HG03159 (cell line): ENCODE measurements around the gene NUP210L.

ENCODE experiments used
- ATAC-seq: cut with Tn5 transposase; IDR thresholded peaks from one replicate; pipeline ENCODE4 v1.9.1; 2021; ENCODE audit warnings: mild to moderate bottlenecking, moderate library complexity; ENCODE audit not compliant: unreplicated experiment

The NUP210L gene

DNA sequence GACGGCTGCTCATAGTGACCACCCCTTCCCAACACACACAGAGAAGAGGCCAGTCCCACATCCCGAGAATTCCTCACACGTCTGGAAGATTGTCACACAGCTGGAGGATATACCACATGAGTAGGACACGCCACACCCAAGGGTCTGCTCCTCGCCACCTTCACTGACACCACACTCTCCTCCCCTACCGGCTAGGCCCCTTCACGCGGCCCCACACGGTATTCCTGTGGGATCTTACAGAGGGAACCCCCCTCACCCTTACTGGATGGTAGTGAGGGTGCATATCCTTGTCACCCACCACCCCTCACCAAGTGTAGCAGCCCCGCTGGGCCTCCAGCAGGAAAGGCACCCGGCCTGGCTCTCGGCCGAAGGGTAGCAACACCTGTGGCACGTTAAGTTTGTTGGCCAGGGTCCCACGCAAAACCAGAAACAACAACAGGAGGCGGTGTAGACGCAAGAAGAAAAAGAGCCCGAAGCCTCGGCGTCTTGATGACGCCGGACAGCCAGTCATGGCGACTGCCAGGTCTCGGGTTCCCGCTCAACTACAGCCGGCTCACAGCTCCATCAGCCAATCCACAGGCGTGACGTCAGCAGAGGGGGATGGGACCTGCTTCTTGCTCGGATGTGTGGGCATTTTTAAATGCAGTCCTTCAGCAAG lies at the start of gene NUP210L:
Gene NUP210L (minus strand): TSS at position 540 of the 658 bp plus-strand sequence.
- no peak for ATAC-seq

DNA sequence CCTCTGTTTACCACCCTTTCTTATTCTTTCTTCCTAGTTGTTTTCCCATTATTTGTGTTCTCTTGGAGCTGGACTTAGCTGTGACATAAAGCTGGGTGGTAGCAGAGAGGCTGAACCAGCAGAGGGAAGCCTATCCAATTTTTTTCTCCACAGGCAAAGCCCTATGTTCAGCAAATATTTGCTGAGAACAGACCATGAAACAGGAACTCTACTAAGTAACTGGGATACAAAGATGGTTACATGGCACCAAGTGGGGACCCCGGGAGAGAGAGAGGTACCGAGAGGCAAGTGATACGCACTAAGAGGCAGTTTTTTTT lies 44.6 kb upstream of the NUP210L start:
- ATAC-seq, result no peak

DNA sequence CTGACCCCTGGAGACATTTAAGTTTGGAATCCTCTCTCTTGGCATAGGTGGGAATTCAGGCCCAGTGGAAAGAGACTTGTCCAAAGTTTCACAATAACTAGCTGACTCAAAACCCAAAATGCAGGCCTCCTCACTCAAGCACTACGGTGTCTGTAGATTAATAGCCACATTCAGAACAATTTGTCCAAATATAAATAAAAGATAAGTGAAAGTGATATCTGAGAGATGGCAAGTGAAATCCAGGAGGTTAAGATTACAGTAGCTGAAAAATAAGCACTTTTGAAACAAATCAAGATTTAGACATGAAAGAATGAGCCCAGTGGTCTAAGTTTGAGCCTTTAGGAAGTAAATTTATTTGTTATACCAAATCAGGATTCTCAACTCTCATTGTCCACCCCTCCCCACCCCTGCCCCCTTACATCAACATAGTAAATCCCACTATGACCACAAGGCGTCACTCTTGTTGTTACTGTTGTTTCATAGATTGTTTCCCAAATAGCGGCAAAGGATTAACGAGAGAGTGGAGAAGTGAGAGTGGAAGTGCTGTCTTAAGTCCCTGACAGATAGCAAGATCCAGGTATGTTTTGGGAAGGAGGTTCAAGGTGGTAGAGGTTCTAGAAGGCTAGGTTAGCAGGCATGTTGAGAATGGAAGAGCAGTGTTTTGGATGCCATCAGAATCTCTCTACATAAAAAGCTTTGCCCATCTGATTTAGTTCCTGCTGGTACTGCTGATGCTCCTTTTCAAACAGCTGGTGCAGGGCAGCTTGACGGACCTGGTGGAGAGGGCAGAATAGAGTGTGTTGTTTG lies 44.1 kb upstream of the NUP210L start:
- no peak for ATAC-seq

DNA sequence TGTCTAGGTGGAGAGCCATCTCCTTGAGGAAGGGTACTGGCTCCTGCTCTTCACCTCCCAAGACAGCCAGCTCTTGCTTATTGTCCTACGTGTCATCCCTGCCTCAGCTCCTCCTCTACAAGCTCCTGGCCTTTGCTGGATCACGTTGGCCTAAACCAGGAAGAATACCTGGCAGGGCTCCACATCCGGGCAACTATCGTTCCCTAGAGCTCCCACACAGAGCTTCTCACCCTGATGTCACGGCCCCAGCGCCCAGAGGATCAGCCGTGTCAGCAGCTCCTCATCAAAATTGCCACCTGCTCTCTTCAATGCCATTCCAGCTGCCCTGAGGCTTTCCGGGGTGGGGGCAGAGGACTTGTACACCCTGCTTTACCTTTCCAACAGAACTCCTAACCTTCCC lies 38.9 kb upstream of the NUP210L start:
- no peak for ATAC-seq

DNA sequence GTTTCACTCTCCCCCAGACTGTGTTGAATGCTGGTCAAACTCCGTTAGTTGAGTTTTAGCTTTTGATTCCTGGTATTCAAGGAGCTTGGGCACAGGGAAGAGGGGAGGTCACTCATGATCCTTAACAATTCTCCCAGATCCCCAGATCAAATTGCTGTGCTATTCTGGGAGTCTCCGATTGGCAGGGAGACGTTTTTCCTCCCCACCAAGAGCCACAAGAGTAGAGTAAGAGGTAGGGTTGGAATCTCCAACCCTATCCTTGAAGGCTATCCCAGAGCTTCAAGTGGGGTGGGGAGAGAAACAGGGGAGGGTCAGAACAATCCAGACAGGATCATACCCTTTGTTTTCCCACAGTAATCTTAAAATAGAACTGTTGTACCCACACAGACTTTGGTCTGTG lies 37.6 kb upstream of the NUP210L start:
- ATAC-seq, result no peak

DNA sequence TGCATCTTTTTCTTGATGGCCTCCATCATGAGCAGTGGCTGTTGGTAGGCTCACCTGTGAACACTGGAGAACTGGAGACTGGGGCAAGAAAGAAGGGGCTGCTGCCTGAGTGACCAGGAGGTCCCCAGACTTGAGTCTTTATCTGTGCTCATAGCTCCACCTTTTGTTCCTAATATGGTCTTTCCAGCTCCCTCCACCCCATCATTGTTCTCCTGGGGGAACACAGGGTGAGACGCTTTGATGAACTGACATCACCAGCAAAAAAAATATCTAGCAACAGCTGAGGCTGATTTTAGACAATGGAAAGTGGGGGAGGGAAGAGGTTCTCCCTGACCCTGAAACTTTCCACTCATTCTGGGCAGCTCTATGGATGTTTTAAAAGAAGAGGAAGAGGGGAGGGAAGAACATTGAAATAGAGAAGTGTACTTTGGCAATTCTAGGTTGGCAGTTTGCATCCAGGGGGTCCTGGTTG lies 37.2 kb upstream of the NUP210L start, which contains the start of gene TPM3:
Gene TPM3 (minus strand): TSS at position 111 of the 472 bp plus-strand sequence. CDS start 82 bp downstream, at position 29.
- ATAC-seq, result no peak

DNA sequence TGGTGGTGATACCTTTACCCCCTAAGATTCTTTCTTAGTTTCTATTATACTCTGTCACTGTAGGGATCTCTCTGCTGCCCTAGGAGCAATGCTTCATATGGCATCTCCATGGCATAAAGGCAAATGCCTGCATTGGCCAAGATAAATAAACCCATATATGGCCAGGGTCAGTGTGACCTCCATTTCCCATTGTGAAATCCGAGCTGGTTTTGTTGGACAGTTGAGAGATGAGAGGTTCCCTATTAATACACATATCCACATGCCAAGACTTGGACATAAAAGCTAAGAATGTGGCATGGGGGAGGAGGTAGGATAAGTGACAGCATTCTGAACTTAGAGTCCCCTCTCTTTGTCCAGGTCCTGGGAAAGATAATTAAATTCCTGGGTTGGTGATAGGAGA lies 35.7 kb upstream of the NUP210L start:
- no peak for ATAC-seq

DNA sequence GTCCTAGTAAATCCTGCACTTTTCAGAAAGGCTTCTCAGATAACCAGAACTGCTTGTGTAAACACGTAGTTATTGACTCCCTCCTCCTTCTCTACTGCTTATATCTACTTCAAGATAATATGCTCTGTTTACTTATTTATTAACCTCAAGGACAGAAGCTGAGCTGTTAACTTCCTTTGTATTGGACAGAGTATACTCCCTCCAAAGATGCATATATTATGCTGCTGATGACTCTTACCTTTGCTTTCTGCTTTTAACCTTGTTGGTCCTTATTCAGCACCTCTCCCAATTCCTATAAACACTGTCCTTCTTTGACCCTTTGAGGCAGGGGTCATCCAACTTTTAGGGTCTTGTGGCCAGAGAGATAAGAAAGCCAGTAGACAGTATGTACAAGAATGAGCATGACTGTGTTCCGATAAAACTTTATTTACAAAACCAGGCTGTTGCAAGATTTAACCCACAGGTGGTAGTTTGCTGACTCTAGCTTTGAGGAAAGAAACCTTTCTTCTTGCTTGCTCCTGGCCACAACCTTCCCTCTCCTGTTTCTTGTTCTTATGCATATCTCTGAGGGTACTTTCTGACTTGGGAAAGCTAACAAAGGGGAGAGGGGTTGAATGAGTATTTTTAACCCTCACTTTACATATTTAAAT lies 32.1 kb upstream of the NUP210L start:
- ATAC-seq, result no peak

DNA sequence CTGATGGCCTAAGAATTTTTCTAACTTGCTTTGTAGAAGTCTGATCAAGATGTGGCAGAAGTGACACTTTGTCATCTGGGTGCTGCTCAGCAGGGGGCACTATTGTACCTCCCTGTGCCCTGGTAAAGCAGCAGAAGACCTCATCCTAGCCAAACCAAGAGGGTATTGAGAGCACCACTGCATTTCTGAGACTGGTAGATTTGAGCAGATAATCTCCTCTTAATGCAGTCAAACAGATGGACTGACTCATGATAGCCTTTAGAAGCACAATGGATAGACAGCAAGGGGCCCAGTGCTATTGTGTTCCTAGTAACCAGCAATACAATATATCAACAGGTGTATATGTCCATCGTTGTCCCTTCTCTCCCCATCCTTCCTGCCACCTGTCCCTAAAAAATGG lies 31.3 kb upstream of the NUP210L start:
- no peak for ATAC-seq

GRCh38 chr1:154183046-154183915 lies 28.4 kb upstream of the NUP210L start:
- peak; percentile 73 for ATAC-seq

GRCh38 chr1:154182344-154183045 lies 27.6 kb upstream of the NUP210L start:
- peak; percentile 32 for ATAC-seq

- ATAC-seq, result no peak
Observed at GRCh38 chr1:154181944-154182343, 27.1 kb upstream of the NUP210L start.

DNA sequence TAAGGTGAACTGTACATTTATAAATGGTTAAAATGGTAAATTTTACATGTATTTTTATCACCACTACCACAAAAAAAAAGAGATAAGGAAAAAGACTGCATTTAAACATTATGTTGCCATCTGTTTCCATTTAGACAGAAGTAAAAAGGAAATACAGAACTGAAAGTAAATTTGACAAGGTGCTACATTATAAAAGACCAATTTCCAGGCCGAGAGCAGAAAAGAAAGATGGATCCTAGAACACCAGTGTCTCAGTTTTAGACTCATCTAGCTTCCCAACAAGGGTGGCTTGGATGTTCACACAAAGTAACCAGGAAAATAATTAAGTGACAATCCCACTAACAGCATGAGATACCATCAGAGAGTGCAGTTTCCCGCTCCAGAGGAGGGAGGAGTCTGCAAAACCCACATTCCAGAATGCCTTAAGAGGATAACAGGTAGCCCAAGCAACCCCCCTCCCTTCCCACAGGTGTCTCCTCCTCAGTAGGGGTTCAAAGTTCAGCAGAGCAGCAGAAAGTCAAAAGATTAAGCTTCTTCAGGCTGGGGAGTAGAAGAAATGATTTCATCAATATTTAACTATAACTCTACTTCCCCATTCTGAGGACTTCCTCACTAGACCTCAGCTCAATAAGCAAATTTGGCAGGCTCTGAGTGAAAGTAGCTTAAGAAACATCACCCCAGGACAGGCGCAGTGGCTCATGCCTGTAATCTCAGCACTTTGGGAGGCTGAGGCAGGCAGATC lies 25.2 kb upstream of the NUP210L start:
- ATAC-seq, result peak; percentile 36

DNA sequence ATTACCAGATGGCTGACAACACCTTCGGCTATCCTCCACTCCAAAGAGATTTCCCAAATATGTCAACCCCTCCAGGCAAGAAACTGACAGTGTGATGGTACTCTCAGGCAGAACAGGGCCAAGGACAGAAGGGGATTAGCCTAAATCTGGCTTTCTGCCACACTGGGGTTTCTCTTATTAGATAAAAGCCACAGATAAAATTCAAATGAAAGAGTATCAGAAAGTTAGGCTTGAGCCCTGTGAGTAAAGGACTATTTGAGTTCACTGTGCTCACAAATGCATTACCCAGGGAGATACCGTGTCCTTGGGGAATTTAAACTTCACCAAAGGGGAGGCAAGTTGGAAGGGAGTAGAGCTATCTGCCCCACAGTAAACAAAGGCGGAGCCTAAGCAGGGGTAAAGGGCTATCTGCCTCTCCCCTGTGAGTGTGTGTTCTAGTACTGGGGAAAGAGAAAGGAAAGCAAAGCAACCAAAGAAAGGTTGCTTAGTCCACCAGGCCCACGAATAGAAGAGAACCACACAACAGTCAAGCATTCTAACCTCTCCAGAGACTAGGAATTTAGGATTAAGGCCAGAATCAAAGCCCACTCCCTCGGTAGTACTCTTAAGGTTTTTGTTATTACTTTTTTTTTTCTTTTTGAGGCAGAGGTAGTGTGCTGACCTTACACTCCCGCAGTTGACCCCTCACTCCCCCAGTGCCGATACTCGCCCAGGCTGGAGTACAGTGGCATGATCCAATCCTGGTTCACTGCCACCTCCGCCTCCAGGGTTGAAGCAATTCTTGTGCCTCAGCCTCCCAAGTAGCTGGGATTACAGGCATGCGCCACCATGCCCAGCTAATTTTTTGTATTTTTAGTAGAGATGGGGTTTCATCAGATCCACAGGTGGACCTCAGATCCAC lies 24.3 kb upstream of the NUP210L start:
- no peak for ATAC-seq

GRCh38 chr1:154178013-154178412 lies 23.1 kb upstream of the NUP210L start:
- no peak for ATAC-seq

DNA sequence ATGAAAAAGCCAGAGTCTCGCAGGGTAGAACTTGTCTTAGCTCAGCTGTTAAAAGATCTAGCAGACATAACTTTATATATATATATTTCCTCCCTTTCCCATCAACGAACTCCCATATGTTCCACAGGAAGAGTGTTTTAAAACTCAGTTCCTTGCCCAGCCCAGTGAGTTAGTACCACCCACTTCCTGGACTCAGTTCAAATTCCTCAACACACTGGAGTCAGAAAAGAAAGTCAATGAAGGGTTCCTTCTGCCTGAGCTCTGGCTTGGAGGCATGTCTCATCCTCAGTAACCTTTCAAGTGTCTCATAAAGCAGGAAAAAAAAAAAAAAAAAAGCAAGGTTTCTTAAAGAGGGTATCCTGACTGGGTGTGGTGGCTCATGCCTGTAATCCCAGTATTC lies 21.5 kb upstream of the NUP210L start:
- ATAC-seq, result no peak

DNA sequence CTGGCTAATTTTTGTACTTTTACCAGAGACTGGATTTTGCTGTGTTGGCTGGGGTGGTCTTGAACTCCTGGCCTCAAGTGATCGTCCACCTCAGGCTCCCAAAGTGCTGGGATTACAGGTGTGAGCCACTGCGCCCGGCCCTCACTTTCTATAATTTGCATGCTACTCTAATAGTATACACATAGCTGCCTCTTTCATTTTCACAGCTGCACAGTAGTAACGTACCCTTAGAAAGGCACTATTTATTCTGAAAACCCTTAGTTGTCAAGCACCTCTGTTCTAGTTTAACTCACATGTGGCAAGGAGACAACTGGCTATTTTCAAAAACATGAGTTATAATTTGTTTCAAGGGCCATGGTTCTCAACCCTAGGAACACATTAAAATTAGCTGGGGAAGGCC lies 19.8 kb upstream of the NUP210L start:
- no peak for ATAC-seq

GRCh38 chr1:154171880-154172279 lies 17.0 kb upstream of the NUP210L start:
- no peak for ATAC-seq

DNA sequence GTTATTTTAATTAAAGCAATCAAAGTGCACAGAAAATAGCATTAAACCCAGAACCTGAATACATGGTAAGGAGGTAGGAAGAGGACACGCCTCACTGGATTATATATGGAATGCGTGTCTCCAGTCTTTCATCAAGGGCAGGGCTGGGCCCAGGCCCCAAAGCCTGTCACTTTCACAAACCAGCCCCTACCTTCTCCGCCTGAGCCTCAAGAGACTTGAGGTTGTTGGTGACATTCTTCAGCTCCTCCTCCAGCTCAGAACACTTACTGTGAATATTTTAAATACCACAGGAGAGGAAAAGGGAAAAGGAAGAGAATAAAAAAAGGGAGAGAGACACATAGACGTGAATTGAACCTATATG lies 16.3 kb upstream of the NUP210L start:
- no peak for ATAC-seq
